ENCODE data around the gene MFGE8.
A peak's percentile ranks its signal among the peaks of the same experiment; 100 is the strongest.

MFGE8 gene

DNA sequence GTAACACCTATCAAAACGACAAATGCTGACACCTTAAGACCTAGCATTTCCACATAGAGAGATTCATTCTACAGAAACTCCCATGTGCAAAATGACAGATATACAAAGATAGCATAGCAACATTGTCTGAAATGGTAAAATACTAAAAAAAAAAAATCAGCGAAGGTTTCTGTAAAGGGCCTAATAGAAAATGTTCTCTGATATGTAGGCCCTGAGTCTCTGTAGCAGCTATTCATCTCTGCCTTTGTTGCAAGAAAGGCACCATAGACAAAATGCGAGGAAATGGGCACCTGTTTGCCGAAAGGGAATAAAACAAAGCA, 631 bp upstream of the MFGE8 start:
- H3K4me3 ChIP-seq (ENCODE audit: low read depth, low read length) = peak overlapping the region; percentile 82
- TF ChIP-seq, protein P1, sequence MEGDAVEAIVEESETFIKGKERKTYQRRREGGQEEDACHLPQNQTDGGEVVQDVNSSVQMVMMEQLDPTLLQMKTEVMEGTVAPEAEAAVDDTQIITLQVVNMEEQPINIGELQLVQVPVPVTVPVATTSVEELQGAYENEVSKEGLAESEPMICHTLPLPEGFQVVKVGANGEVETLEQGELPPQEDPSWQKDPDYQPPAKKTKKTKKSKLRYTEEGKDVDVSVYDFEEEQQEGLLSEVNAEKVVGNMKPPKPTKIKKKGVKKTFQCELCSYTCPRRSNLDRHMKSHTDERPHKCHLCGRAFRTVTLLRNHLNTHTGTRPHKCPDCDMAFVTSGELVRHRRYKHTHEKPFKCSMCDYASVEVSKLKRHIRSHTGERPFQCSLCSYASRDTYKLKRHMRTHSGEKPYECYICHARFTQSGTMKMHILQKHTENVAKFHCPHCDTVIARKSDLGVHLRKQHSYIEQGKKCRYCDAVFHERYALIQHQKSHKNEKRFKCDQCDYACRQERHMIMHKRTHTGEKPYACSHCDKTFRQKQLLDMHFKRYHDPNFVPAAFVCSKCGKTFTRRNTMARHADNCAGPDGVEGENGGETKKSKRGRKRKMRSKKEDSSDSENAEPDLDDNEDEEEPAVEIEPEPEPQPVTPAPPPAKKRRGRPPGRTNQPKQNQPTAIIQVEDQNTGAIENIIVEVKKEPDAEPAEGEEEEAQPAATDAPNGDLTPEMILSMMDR (conservative IDR thresholded peaks at IDR 0.05; ENCODE audit: low read depth, low read length) = no peak

DNA sequence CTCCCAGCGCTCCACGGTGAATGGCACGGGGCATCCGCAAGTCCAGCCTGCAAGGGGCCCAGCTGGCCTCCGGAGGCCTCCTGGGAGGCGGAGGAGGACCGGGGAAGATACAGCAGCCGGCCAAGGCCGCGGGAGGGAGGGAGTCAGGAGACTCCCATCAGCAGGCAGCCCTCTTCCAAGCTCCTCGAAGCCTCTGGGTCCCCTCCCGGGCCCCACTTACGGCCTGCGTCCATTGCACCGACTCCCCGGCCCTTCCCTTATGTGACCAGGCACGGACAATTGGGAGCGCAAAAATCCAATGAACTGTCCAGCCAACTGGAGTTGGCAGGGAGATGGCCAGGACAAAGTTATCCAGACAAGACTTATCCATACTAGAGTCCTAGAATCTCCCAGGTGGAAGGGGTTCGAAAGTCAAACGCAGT, 668 bp downstream of the MFGE8 start:
- H3K4me3 ChIP-seq (ENCODE audit: low read depth, low read length) = peak overlapping the region; percentile 82
- TF ChIP-seq, protein P1 (conservative IDR thresholded peaks at IDR 0.05; ENCODE audit: low read depth, low read length) = no peak

More for the DNA sequence above, 631 bp upstream of the MFGE8 start:
- DNase-seq (ENCODE audit: low read depth) = no peak

DNA sequence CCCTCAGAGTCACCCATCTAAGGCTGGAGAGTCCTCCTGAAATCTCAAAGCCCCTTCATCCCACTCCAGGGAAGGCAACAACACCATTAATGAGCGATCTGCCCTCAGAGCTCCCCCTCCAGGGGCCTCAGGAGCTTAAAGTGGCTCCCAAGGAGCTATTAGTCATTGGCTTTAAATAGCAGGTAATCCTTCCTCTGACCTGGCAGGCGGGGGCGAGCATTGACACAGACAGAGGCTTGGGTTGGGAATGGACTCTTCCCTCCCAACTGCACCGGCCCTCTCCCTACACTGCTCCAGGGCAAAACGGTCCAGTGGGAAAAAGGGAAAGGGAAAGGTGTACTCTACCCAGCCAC, 1.4 kb downstream of the MFGE8 start:
- peak; percentile 48 for DNase-seq (ENCODE audit: low read depth)
- peak overlapping the region; percentile 82 for H3K4me3 ChIP-seq (ENCODE audit: low read depth, low read length)
- TF ChIP-seq, protein P1 (conservative IDR thresholded peaks at IDR 0.05; ENCODE audit: low read depth, low read length) = no peak

More for the DNA sequence above, 668 bp downstream of the MFGE8 start:
- peak; percentile 51 for DNase-seq (ENCODE audit: low read depth)

DNA sequence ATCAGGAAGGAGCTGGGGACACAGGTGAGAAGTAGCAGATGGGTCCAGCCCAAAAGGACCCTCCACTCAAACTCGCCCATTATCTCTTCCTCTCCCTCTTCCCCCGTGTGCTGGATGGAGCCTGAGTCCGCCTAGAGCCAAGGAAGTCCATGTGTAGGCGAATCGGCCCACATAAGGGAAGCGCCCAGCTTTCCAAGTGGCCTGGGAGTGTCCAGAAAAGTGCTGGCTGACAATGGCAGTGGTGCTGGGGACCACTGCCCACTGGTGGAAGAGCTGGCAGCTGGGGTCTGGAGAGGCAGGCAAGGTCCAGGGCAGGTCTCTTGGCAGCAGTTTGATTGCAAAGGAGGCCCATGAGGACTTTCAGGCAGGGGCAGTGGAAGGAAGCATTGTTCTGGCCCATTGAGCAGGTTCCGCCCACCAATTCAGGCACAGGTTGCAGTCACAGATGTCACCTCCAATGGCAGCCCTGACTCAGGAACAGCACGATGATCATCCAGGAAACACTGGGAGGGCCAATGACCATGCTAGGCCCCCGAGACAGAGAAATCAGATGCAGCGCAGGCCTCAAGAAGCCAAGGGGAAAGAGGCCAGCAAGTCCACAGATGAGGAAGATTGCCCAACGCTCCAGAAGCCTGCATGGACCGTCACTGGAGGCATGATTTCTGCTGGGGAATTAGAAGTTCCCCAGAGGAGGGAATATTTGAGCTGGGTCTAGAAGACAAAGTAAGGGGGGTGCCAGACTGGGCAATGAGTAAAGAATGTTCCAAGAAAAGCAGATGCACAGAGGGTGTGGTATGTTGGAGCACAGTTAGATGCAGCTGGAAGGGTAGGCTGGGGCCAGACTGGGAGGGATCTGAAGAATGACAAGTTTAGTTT, 3.0 kb downstream of the MFGE8 start:
- TF ChIP-seq, protein P1 (conservative IDR thresholded peaks at IDR 0.05; ENCODE audit: low read depth, low read length) = no peak
- no peak overlapping the region for H3K4me3 ChIP-seq (ENCODE audit: low read depth, low read length)
- DNase-seq (ENCODE audit: low read depth) = no peak

DNA sequence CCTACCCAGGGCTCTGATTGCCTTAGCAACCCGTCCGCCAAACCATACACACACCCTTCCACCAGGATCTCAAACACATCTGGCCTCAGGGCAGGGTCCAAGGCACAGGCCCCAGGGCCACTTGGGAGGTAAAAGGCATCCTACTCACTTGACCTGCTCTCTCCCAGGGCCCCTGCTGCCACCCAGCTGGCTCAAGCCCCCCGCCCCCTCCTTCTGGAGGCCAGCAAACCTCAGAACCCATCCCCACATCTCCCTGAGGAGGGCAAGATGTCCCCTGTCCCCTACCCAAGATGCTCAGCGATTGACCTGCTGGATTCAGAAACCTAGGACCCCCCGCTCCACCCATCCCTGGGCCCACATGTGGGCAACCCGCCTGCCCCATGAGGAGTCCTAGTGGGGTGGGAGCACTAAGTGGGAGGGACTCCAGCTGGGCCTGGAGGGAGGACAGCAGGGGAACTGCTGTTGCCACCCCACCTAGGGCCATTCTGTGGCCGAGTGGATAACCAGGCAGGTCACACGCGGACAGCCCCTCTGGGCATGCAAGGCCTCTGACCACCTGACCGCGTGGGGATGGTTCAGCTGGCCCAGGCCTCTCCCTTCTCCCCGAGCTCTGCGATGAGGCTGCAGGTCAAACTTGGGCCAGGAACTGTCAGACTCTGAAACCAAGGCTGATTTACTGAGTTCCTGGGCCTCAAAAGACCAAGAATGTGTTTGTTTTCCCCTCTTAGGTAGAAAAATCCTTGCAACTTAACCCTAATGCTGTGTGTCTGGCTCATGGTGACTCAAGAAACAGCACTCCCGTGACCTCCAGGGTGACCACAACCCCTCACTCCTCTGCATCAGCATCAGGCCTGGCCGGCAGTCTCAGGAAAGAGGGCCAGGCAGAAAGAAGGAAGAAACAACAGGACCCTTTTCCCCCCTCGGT, 4.2 kb downstream of the MFGE8 start:
- TF ChIP-seq, protein P1 (conservative IDR thresholded peaks at IDR 0.05; ENCODE audit: low read depth, low read length) = no peak
- no peak overlapping the region for H3K4me3 ChIP-seq (ENCODE audit: low read depth, low read length)

DNA sequence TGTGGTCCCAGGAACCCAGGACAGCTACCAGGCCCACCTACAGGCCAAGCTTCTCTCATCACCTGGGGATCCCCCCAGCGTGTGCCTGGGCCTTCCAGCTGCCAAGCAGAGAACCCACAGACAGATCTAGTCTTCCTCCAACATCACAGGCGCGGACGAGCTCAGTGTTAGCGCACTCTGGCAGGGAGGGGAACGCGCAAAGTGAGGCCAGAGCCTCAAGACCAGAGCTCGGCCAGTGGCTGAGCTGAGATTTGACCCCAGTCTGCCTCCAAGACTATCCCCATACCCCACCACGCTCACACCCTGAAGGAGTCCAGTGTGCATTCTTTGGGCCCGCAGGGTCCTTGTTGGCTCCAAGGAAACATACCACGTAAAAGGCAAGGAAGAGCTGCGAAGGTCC, 5.1 kb downstream of the MFGE8 start:
- H3K4me3 ChIP-seq (ENCODE audit: low read depth, low read length) = no peak overlapping the region
- TF ChIP-seq, protein P1 (conservative IDR thresholded peaks at IDR 0.05; ENCODE audit: low read depth, low read length) = no peak
- DNase-seq (ENCODE audit: low read depth) = no peak

More for the DNA sequence above, 4.2 kb downstream of the MFGE8 start:
- DNase-seq (ENCODE audit: low read depth) = peak; percentile 41
